HG03469 (cell line): Measurements from ENCODE around the gene MZF1.
A peak's percentile ranks its signal among the peaks of the same experiment; 100 is the strongest.

Experiments used
- ATAC-seq: cut with Tn5 transposase; IDR thresholded peaks from one replicate; pipeline ENCODE4 v1.9.1; 2021; ENCODE audit warnings: mild to moderate bottlenecking, moderate library complexity, moderate number of reproducible peaks; ENCODE audit not compliant: unreplicated experiment

Gene MZF1

GRCh38 chr19:58515259-58515658 is 57.9 kb downstream of the MZF1 start:
- no peak for ATAC-seq

DNA sequence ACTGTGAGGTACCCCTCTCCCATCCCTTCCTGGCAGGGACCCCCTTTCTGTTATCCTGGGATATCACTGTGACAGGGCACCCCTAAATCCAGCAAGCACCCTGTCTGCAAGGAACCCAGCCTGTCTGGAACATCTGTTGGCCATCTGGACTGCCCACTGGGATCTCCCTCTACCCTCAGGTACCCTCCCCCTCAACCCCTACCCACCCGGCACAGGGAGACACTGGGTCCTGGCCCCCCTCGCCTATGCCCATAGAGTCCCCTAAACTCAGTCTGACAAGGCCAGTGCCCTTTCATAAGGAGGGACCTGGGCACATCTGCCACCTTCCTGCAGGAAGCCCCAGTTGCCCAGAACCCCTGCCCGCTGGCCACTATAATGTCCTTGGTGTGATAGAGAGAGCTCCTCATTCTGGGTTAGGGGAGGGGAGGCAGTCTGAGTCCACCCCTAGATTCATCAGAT is 58.5 kb downstream of the MZF1 start:
- no peak for ATAC-seq

DNA sequence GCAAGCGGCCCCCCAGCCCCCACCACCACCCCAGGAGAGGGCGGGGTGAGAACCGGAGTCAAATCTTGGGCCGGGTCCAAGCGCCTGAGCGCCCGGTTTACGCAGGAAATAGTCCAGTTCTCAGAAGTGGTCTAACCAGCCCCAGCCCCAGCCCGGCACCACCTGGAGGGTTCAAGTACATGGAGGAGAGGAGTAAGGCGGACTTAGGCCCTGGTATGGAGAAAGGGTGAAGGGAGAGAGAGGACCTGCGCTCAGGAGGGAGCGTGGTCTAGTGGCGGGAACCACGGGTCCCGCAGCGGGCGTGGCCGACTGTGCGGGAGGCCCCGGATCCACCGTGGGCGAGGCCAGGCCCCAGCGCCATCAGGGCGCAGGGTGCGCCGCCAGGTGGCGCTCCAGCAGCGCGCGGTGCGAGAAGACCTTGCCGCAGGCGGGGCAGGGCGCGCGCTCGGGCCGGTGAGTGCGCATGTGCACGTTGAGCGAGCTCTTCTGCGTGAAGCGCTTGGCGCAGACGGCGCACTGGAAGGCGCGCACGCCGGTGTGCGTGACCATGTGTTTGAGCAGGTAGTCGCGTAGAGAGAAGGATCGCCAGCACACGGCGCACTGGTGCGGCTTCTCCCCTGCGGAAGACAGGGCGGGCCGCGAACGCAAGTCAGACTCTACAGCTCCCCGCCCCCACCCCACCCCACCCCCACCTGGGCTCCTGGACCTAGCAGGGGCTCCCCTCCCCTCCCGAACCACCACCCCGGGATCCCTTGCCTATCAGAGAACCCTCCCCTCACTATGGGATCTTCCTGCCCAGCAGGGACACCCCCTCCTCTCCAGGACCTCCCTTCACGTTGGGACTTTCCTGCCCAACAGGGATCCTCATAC is 59.2 kb downstream of the MZF1 start:
- peak; percentile 60 for ATAC-seq

DNA sequence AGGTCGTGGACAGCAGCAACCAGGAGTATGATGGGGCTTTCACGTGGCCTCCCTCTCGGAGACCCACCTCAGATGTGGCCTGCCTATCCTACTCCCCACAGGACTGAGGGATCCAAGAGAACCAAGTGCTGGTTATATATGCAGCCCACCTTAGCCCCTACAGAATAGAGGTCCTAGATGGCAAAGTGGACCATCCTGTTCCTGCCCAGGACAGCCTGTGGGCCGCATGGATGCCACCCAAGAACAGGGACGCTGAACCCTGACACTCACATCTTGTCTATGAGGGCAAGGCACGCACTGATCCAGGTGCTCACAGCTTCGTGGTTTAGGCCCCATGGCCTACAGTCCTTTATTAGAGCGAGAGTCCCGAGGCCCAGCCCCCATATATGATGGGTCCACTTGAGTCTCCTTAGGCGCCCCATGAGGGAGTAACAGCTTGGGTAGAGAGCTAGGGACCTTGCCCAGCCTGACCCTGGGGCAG is 59.9 kb downstream of the MZF1 start:
- ATAC-seq, result no peak
